Measurements from ENCODE around the gene FUT8.

Gene FUT8

GRCh38 chr14:65536781-65537423 lies 124.4 kb downstream of the FUT8 start:
- no peak overlapping the region for H3K4me3 ChIP-seq (ENCODE audit: low read depth, low read length)
- DNase-seq (ENCODE audit: low read depth) = no peak
- TF ChIP-seq CTCF (IDR thresholded peaks at IDR 0.05; ENCODE audit: control insufficient read depth, extremely low read depth, insufficient read depth) = no peak

GRCh38 chr14:65548878-65549277 lies 136.3 kb downstream of the FUT8 start:
- TF ChIP-seq CTCF (IDR thresholded peaks at IDR 0.05; ENCODE audit: control insufficient read depth, extremely low read depth, insufficient read depth) = no peak
- H3K4me3 ChIP-seq (ENCODE audit: low read depth, low read length) = no peak overlapping the region
- no peak for DNase-seq (ENCODE audit: low read depth)

- H3K4me3 ChIP-seq (ENCODE audit: low read depth, low read length) = no peak overlapping the region
- TF ChIP-seq CTCF (IDR thresholded peaks at IDR 0.05; ENCODE audit: control insufficient read depth, extremely low read depth, insufficient read depth) = no peak
- no peak for DNase-seq (ENCODE audit: low read depth)
Measured at GRCh38 chr14:65549429-65549828, 136.9 kb downstream of the FUT8 start.

GRCh38 chr14:65550779-65551643 lies 138.5 kb downstream of the FUT8 start:
- H3K4me3 ChIP-seq (ENCODE audit: low read depth, low read length) = no peak overlapping the region
- DNase-seq (ENCODE audit: low read depth) = no peak
- TF ChIP-seq CTCF (IDR thresholded peaks at IDR 0.05; ENCODE audit: control insufficient read depth, extremely low read depth, insufficient read depth) = no peak

- no peak for TF ChIP-seq CTCF (IDR thresholded peaks at IDR 0.05; ENCODE audit: control insufficient read depth, extremely low read depth, insufficient read depth)
- no peak for DNase-seq (ENCODE audit: low read depth)
- H3K4me3 ChIP-seq (ENCODE audit: low read depth, low read length) = no peak overlapping the region
Measured at GRCh38 chr14:65552724-65553123, 140.2 kb downstream of the FUT8 start.

GRCh38 chr14:65554837-65555236 lies 142.3 kb downstream of the FUT8 start:
- no peak for TF ChIP-seq CTCF (IDR thresholded peaks at IDR 0.05; ENCODE audit: control insufficient read depth, extremely low read depth, insufficient read depth)
- DNase-seq (ENCODE audit: low read depth) = no peak
- H3K4me3 ChIP-seq (ENCODE audit: low read depth, low read length) = no peak overlapping the region

Measured in LNCaP clone FGC (cell line).